ENCODE data around the gene CPLX4. TPM values are rescaled to one million over a fixed set of nuclear protein-coding genes. Genes with fewer than 3 reads are reported as not detected.

CPLX4 gene
- total RNA-seq, 1 donor = not detected

GRCh38 chr18:59308938-59309260, 9.6 kb downstream of the CPLX4 start:
- TF ChIP-seq, protein P1, sequence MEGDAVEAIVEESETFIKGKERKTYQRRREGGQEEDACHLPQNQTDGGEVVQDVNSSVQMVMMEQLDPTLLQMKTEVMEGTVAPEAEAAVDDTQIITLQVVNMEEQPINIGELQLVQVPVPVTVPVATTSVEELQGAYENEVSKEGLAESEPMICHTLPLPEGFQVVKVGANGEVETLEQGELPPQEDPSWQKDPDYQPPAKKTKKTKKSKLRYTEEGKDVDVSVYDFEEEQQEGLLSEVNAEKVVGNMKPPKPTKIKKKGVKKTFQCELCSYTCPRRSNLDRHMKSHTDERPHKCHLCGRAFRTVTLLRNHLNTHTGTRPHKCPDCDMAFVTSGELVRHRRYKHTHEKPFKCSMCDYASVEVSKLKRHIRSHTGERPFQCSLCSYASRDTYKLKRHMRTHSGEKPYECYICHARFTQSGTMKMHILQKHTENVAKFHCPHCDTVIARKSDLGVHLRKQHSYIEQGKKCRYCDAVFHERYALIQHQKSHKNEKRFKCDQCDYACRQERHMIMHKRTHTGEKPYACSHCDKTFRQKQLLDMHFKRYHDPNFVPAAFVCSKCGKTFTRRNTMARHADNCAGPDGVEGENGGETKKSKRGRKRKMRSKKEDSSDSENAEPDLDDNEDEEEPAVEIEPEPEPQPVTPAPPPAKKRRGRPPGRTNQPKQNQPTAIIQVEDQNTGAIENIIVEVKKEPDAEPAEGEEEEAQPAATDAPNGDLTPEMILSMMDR (IDR thresholded peaks at IDR 0.05; ENCODE audit: extremely low read depth, low read depth, low read length) = no peak
- Histone ChIP-seq H4K20me1 (ENCODE audit: insufficient read depth, low read length) (no peaks in the 10 kb centered on the region), H3K27me3 (ENCODE audit: insufficient read depth, low read length) (peaks cover 75% of the 10 kb centered on the region), H3K79me2 (ENCODE audit: insufficient read depth, low read length) (no peaks in the 10 kb centered on the region), H3K27ac (ENCODE audit: low read depth, low read length) (no peak overlapping the region), H3K36me3 (ENCODE audit: insufficient read depth, low read length) (no peaks in the 10 kb centered on the region), H3K4me3 (ENCODE audit: insufficient read depth, low read length) (peak overlapping the region; percentile 55), H3K9me3 (ENCODE audit: low read depth, low read length) (no peaks in the 10 kb centered on the region), H2AFZ (ENCODE audit: low read length) (peak overlapping the region; percentile 74), H3K4me1 (ENCODE audit: insufficient read depth, low read length) (peaks cover 3% of the 10 kb centered on the region), H3K4me2 (ENCODE audit: insufficient read depth, low read length) (peak overlapping the region; percentile 83)
- DNase-seq (ENCODE audit: insufficient read length, low spot score, missing footprints) = no peak

GRCh38 chr18:59308248-59308937, 10.1 kb downstream of the CPLX4 start:
- Histone ChIP-seq H3K27me3 (ENCODE audit: insufficient read depth, low read length) (peaks cover 79% of the 10 kb centered on the region), H3K4me1 (ENCODE audit: insufficient read depth, low read length) (peaks cover 3% of the 10 kb centered on the region), H3K36me3 (ENCODE audit: insufficient read depth, low read length) (no peaks in the 10 kb centered on the region), H3K4me3 (ENCODE audit: insufficient read depth, low read length) (peak overlapping the region; percentile 55), H3K27ac (ENCODE audit: low read depth, low read length) (no peak overlapping the region), H2AFZ (ENCODE audit: low read length) (peak overlapping the region; percentile 74), H4K20me1 (ENCODE audit: insufficient read depth, low read length) (no peaks in the 10 kb centered on the region), H3K9me3 (ENCODE audit: low read depth, low read length) (no peaks in the 10 kb centered on the region), H3K79me2 (ENCODE audit: insufficient read depth, low read length) (no peaks in the 10 kb centered on the region), H3K4me2 (ENCODE audit: insufficient read depth, low read length) (peak overlapping the region; percentile 83)
- DNase-seq (ENCODE audit: insufficient read length, low spot score, missing footprints) = peak; percentile 96
- TF ChIP-seq, protein P1 (IDR thresholded peaks at IDR 0.05; ENCODE audit: extremely low read depth, low read depth, low read length) = peak; percentile 66

- Histone ChIP-seq H3K27me3 (ENCODE audit: insufficient read depth, low read length) (peaks cover 74% of the 10 kb centered on the region), H3K4me2 (ENCODE audit: insufficient read depth, low read length) (no peak overlapping the region), H3K4me1 (ENCODE audit: insufficient read depth, low read length) (peaks cover 3% of the 10 kb centered on the region), H4K20me1 (ENCODE audit: insufficient read depth, low read length) (no peaks in the 10 kb centered on the region), H3K27ac (ENCODE audit: low read depth, low read length) (no peak overlapping the region), H3K9me3 (ENCODE audit: low read depth, low read length) (no peaks in the 10 kb centered on the region), H3K79me2 (ENCODE audit: insufficient read depth, low read length) (no peaks in the 10 kb centered on the region), H3K4me3 (ENCODE audit: insufficient read depth, low read length) (no peak overlapping the region), H3K36me3 (ENCODE audit: insufficient read depth, low read length) (no peaks in the 10 kb centered on the region), H2AFZ (ENCODE audit: low read length) (no peak overlapping the region)
- TF ChIP-seq, protein P1 (IDR thresholded peaks at IDR 0.05; ENCODE audit: extremely low read depth, low read depth, low read length) = no peak
- DNase-seq (ENCODE audit: insufficient read length, low spot score, missing footprints) = no peak
These were observed 11.8 kb downstream of the CPLX4 start for GRCh38 chr18:59306640-59307039.

DNA sequence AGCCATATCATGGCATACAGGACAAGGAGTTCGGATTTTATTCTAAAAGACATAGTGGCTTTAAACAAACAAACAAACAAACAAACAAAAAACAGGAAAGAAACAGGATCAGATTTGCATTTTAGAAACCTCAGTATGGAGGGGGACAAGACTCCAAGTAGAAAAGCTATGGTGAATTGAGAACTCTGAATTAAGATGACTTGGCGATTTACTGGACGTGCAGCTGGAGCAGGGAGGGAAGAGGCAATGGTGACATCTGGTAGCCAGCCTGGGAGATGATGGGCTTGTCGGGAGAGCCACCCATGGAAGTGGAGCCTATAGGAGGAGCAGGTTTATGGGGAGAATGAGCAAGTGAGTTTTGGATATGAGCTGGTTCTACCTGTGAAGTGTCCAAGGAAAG, 13.2 kb downstream of the CPLX4 start:
- no peak overlapping the region for H3K4me3 ChIP-seq (ENCODE audit: insufficient read depth, low read length)
- no peak overlapping the region for H3K27ac ChIP-seq (ENCODE audit: low read depth, low read length)
- H3K27me3 ChIP-seq (ENCODE audit: insufficient read depth, low read length) = peaks cover 61% of the 10 kb centered on the region
- no peak for DNase-seq (ENCODE audit: insufficient read length, low spot score, missing footprints)
- no peaks in the 10 kb centered on the region for H3K79me2 ChIP-seq (ENCODE audit: insufficient read depth, low read length)
- peaks cover 3% of the 10 kb centered on the region for H3K4me1 ChIP-seq (ENCODE audit: insufficient read depth, low read length)
- H3K36me3 ChIP-seq (ENCODE audit: insufficient read depth, low read length) = no peaks in the 10 kb centered on the region
- TF ChIP-seq, protein P1 (IDR thresholded peaks at IDR 0.05; ENCODE audit: extremely low read depth, low read depth, low read length) = no peak
- no peak overlapping the region for H3K4me2 ChIP-seq (ENCODE audit: insufficient read depth, low read length)
- no peaks in the 10 kb centered on the region for H4K20me1 ChIP-seq (ENCODE audit: insufficient read depth, low read length)
- H2AFZ ChIP-seq (ENCODE audit: low read length) = no peak overlapping the region
- H3K9me3 ChIP-seq (ENCODE audit: low read depth, low read length) = no peaks in the 10 kb centered on the region
